A549 treated with DMSO at 1 μM for 4 hours (cell line): ENCODE results near the gene TIMM21. TPM values are rescaled to one million over a fixed set of nuclear protein-coding genes. Genes with fewer than 3 reads are reported as not detected.

Experiments used
- total RNA-seq: library from RNA; stranded (reverse); fragments of 200-300 nt; extraction: Qiagen RNA extraction; gene quantifications from 5 replicates; pipeline ENCODE4 v1.2.3, GENCODE V29; 2022; ENCODE audit warnings: low read depth

The TIMM21 gene
- total RNA-seq: 38.3 to 64.3 TPM (median 63.7 TPM) in 5 replicates

GRCh38 chr18:74147779-74148542 lies at the start of gene TIMM21, which contains the start of gene FBXO15:
Gene TIMM21 (plus strand): TSS chr18:74148523. CDS start chr18:74148809, 286 bp downstream.
Gene FBXO15 (minus strand): TSS chr18:74147834. CDS start chr18:74147785, 49 bp downstream.

Other genes starting within 250 kb of the TIMM21 start
- 0.51 to 1.6 TPM (median 0.88 TPM) in 5 replicates for gene FBXO15, start 689 bp upstream of the TIMM21 start, total RNA-seq
- 114 to 153 TPM (median 117 TPM) in 5 replicates for gene CYB5A, start 143.4 kb downstream of the TIMM21 start, total RNA-seq
- not detected in 5 replicates for gene C18orf63, start 167.3 kb downstream of the TIMM21 start, total RNA-seq